GM18907 (cell line): ENCODE data around the gene IZUMO3.
"Not testable (repeated sequence)": the region's sequence is repeated elsewhere in the genome, so short reads cannot be mapped to it uniquely, and the experiment has no call there.

ENCODE experiments used
- ATAC-seq: cut with Tn5 transposase; IDR thresholded peaks from one replicate; pipeline ENCODE4 v1.9.1; 2021; ENCODE audit warnings: mild to moderate bottlenecking, moderate library complexity; ENCODE audit not compliant: unreplicated experiment

Gene IZUMO3

GRCh38 chr9:24545847-24546522 lies at the start of gene IZUMO3:
Gene IZUMO3, minus strand, starts transcription at chr9:24545897. Its CDS starts 248 bp downstream, at chr9:24545649.
- no peak for ATAC-seq

DNA sequence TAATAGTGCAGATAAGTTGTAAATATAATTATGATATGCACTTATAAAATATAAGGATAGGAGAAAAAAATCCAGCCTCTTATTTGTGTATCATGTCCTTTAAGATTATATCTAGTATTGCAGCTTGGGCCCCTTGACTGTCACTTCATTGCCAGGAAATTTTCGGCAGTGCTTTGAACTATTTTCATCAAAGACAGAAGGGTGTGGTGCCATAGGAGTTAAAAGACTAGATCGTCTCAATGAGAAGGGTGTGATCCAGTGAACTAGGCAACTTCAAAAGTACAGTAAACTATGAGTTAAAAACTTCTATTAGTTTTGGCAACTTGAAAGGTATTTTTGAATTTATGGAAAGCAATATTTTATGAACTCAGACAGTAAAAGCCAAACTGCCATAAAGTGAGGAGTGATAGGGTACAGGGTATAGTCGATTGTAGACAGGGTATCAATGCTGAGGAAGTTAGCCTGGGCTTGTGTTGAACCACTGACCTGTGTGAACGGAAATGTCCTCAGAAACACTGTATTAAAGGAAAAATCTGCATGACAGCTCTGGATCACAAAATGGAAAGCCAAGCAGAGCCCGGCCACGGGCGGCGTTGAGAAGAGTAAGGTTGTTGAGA lies 48.6 kb upstream of the IZUMO3 start:
- no peak for ATAC-seq

GRCh38 chr9:24590432-24590831 lies 44.7 kb upstream of the IZUMO3 start:
- ATAC-seq: no peak

DNA sequence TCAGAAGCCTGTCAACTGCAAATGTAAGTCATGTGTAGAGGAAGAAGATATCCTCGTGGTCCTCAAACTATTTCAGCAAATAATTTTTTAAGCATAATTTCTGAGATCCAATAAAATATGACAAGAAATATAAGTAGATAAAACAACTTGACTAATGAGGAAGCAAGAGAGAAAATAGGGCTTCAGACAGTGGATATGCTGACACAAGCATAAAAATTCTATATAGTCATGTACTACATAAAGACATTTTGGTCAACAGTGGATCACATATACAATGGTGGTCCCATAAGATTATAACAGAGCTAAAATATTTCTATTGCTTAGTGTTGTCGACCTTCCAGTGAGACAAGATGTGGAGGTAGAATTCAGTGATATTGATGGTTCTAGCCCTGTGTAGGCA lies 42.2 kb upstream of the IZUMO3 start:
- no peak for ATAC-seq

DNA sequence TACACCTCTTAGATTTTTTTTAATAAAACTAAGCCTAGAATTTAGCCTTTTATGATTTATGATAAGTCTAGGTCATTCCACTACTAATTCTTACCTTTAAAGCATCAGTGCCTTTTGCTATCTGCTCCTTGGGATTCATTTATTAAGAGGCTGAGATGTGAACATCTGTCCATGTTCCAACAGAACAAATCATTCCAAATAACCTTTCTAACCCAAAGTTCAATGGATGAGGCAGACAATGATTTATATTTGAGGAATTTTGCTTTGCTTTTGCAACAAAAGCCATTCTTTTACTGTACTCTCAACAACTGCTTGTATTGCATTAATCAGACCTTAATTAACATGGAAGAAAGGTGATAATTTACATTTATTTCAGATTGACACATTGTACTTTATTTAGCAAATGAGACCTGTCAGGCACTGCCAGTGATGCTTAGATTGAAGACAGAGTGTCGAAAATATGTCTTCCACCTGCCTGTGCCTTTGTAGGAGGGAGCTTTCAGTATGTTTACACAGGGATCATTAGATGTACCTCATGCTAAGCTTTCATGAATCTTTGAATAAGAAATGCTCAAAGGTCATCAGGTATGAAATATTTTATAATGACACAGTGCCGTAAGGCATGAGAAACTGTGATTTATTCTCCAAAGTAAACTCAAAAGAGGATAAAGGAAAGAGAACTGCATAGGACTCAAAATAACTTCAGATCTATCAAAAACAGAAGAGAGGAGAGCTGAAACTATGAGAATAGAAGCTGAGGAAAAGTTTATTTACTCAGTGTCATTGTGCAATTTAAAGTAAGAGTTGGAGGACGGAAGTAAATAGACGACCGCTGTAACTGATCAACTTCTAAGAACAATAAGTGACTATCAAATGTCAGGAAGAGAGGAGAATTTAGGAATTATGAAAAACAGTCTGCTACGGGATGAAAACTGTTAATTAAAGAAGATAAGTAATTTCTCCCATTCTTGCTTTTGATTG lies 36.7 kb upstream of the IZUMO3 start:
- ATAC-seq: no peak

DNA sequence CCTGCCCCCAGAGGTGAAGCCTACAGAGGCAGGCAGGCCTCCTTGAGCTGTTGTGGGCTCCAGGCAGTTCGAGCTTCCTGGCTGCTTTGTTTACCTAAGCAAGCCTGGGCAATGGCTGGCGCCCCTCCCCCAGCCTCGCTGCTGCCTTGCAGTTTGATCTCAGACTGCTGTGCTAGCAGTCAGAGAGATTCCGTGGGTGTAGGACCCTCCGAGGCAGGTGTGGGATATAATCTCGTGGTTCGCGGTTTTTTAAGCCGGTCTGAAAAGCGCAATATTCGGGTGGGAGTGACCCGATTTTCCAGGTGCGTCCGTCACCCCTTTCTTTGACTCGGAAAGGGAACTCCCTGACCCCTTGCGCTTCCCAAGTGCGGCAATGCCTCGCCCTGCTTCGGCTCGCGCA lies 34.3 kb upstream of the IZUMO3 start:
- ATAC-seq: not testable (repeated sequence)

DNA sequence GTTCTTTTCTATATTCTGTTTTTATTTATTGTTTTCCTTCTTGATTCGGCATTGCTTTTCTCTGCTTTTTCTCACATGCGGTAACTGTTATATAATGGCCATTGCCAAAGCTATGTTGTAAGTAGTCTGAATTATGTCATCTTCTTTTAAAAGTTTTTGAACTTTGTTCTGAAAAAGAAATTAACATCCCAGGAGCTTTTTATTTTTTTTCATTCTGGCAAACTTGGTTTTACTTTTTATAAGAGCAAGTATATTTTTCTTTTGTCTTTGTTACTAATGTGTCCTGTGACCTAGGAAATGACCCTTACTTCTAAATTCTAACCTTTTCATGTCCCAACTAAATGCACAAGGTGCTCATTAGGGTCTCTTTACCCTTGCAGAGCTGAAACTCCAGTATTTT lies 26.7 kb upstream of the IZUMO3 start:
- ATAC-seq: no peak

GRCh38 chr9:24561957-24562356 lies 16.3 kb upstream of the IZUMO3 start:
- ATAC-seq: no peak

GRCh38 chr9:24553183-24553552 lies 7.5 kb upstream of the IZUMO3 start:
- ATAC-seq: no peak

DNA sequence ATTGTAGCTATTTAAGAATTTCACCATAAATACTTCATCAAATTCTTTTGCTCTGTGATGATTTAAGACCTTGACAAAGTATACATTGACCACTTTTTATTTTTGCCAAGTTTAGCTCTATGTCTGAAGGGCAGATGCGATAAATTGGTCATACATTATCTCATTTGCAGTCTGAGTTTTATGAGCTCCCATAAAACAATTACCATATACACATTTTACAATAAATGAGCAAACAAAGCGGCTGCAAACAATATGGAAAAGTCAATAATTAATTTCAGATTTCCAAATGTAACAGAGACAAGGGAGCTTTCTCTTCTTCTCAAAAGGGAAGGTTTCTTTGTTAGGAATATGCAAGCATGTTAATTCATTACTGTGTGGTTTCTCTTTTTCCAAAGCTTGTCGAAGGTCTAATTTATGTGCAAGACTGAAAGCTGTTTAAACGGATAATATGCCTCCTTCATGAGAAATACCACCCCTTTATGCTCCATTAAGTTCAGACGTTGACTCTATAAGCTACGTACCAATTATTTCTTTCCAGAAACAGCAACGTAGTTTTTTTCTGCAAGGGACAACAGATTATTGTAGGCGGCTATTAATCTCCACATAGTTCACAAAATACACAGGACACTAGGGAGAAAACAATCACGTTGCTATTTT lies 7.0 kb upstream of the IZUMO3 start:
- ATAC-seq: no peak

DNA sequence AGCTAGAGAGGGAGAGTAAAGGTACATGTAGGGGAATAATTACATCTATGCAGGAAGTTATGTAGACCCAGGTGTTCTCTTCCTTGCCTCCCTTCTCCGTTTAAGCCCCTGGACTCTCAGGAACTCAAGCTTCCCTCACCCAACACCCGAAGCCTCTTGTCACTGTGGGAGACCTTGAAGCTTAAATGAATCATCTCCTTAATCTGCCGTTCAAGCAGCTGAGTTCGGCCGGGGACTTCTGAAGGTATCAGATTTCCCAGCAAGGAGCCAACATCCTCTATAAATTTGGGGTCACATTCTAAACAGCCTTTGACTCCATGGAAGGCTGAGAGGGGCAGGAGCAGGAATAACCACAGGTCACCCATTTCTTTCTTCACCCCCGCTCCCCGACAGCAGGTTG lies 412 bp downstream of the IZUMO3 start:
- ATAC-seq: no peak

DNA sequence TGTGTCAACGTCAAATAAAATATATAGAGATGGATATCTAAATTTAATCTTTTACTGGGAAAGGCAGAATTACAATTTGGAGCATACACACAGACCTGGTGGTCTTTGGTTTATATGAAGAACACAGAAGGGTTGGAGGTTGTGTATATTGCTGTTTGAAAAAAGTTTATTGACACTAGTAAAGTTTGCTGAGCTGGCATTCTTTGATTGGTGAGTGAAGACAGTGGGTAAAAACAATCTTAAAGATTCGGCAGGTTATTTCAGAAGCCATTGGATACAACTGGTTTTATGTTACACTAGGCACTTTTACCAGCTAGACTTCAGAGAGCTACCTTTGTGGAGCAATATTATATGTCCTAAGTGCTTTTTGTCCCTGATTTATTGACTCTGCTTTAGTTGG lies 27.2 kb downstream of the IZUMO3 start:
- ATAC-seq: no peak

DNA sequence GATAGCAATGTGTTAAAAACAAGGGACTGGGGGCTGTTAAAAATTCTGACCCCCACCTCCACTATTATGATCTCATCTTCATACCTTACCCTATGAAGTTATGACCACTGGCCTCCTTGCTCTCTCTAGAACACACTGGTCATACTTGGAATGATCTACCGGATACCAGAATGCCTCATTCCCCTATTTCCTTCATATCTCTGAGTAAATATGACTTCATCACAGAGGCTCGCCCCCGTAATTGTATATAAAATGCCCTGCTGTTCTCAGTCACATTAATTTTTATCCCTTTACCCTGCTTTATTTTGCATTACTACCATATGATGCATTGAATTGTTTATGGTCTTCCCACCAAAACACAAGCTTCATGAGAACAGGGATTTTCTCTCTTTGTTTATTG lies 29.2 kb downstream of the IZUMO3 start:
- ATAC-seq: no peak

- no peak for ATAC-seq
These were observed 35.8 kb downstream of the IZUMO3 start for GRCh38 chr9:24509850-24510249.

DNA sequence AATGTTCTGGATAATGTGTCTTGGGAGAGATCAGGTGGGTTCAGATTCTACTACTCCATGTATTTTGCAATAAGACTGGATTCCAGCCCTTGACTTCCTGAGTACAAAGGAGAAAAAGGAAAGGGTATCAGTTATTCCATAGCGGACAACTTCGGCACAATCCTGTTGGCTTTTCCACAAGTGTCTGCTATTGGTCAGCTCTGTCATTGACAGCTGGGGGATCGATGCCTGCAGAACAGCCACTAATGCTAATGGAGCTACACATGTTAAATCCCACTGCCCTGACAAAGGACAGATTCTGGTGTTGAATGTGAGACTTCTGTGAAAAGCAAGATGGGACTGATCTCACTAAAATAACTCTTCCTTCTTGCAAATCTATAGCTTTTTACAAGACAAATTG lies 41.2 kb downstream of the IZUMO3 start:
- no peak for ATAC-seq

DNA sequence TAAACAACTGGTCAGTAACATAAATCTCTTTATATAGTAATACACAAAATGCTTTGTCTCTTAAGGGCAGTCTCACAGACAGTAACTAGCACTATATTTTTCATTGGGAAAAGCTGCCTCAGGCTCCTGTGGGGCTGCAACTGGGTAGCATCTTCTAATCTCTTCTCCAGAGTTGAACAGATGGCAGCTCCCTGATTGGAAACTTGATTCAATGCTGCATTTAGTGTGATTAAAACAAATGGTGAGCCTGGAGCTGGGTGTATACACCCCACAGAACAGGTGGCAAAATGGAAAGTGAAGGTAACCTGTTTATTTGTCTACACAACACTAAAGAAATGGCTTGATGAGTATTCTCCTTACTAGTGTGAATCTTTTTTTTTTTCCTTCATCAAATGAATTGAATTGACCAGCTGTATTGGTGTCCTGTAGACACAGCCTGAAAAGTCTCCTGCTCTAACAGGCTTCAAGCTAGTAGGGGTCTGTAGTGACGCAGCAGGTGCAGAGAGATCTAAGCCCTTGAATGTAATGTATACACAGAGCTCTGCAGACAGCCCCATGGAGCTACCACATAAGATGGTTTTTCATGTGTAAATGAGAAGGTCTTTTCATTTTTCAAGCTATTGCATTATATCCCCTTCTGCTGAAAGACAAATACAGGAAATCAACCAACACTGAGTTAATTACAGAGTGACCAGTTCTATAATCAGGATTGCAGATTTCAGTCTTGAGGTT lies 43.3 kb downstream of the IZUMO3 start:
- ATAC-seq: no peak

DNA sequence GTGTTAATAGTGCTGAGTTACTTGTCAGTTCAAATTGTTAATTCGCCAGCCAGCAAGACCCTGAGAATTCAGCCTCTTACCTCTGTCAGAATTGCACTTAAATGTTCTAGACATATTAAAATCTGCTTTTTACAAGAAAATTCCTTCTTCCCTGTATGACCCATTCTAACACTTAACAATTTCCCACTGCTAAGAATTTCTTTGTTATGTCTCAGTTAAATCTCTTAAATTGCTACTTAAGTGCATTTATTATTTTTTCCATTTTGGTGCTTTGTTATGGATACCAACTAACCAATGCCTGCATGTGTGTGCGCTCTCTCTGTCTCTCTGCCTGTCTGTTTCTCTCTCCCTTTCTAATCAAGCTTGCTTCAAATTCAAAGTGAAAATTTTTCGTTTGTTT lies 44.9 kb downstream of the IZUMO3 start:
- no peak for ATAC-seq

DNA sequence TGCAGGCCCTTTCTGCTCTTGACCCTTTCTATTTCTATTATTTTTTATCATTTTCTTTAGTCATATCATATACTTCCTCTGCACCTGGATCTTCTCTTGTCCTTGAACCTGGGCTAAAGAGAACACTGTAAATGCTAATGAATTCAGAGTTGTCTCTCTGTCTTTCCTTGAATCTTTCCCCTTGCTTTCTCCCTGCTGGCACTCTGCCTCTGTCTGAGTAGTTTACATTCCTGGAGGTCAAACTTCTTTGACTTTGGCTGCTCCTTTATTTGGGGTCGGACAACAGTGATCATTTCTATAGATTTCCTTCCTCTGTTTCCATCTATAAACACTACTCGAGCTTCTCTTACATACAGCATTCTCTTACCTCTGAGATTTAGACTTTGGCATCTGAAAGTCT lies 47.1 kb downstream of the IZUMO3 start:
- ATAC-seq: no peak

- ATAC-seq: no peak
These were observed 48.0 kb downstream of the IZUMO3 start for GRCh38 chr9:24497671-24498070.
